Measurements from ENCODE around the gene DOCK8.

Gene DOCK8

DNA sequence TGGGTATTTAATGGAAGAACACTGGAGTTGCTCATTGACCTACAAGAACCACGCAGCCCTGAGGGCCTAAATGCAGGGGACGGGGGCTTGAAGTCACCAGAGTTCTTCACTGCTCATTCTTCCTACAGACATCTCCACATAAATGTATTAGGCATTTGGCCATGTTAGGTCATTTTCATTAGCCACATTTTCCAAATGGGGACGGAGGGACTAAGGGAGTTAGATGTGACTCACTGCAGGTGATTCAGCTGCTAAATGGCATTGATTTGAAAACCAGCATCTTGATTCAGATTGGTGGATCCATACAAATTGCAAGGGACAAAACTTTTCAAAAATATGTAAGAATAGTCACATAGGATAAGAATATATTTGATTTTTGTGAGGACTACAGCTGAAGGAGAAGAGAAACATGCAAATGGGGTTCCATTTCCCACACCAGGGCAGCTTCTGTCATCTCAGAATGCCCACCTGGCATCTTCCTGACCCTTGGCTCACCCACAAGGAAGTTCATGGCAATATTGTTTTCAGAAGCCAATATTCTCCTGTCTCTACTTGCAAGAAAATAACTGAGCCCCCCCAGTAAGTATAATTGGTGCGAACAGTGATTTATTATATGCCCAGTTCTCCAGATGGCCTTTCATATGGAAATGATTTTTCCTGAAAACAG, 264.8 kb downstream of the DOCK8 start:
- Histone ChIP-seq H3K9ac (ENCODE audit: low read length in 5 of 5) (no peak overlapping the region), H3K27ac (ENCODE audit: low read depth, low read length) (no peak overlapping the region), H3K4me1 (ENCODE audit: control insufficient read depth in 5 of 5, insufficient read depth in 5 of 5, low read length in 5 of 5) (peaks cover 0 to 4% (median 0%) of the 10 kb centered on the region in 5 donors), H3K27me3 (ENCODE audit: control insufficient read depth in 5 of 5, insufficient read depth in 4 of 5, low read length in 5 of 5) (no peaks in the 10 kb centered on the region), H3K36me3 (ENCODE audit: control insufficient read depth in 5 of 5, insufficient read depth in 5 of 5, low read length in 5 of 5) (no peaks in the 10 kb centered on the region), H3K4me3 (ENCODE audit: low read depth in 1 of 5, low read length in 5 of 5) (no peak overlapping the region), H3K9me3 (ENCODE audit: control insufficient read depth in 5 of 5, low read length in 5 of 5) (peaks cover 0 to 5% (median 0%) of the 10 kb centered on the region in 5 donors)

DNA sequence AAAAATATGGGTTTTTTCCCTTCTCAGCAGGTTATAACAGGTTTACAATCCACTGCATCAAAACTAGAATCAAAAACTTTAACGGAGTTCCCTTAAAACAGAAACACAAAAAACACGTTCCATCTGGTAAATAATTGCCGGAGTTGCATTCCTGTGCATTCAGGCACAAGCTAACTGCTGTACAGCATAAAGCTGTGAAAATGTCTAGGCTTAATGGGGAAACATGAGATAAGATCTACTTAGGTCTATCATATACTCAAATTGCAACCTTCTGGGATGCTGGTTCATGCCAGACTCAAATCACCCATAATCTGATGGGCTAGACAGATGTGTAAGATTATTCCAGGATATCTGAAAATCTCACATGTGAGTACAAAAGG, 265.3 kb downstream of the DOCK8 start:
- Histone ChIP-seq H3K9ac (ENCODE audit: low read length in 5 of 5) (no peak overlapping the region), H3K27me3 (ENCODE audit: control insufficient read depth in 5 of 5, insufficient read depth in 4 of 5, low read length in 5 of 5) (no peaks in the 10 kb centered on the region), H3K9me3 (ENCODE audit: control insufficient read depth in 5 of 5, low read length in 5 of 5) (peaks cover 0 to 5% (median 0%) of the 10 kb centered on the region in 5 donors), H3K4me1 (ENCODE audit: control insufficient read depth in 5 of 5, insufficient read depth in 5 of 5, low read length in 5 of 5) (peaks cover 0 to 4% (median 0%) of the 10 kb centered on the region in 5 donors), H3K27ac (ENCODE audit: low read depth, low read length) (no peak overlapping the region), H3K36me3 (ENCODE audit: control insufficient read depth in 5 of 5, insufficient read depth in 5 of 5, low read length in 5 of 5) (no peaks in the 10 kb centered on the region), H3K4me3 (ENCODE audit: low read depth in 1 of 5, low read length in 5 of 5) (no peak overlapping the region)

DNA sequence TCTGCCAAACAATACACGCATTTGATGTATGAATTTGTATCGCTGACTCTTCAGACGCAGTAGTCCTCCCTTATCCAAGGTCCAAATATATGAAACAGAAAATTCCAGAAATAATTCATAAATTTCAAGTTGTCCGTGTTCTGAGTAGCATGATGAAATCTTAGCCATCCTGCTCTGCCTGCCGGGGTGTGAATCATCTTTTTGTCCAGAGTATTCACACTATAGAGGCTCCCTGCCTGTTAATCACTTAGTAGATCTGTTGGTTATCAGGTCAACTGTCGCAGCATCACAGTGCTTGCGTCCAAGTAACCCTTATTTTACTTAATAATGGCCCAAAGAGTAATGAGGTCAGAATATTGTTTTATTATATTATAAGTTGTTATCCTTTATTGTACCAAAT, 268.1 kb downstream of the DOCK8 start:
- H3K9ac ChIP-seq (ENCODE audit: low read length in 5 of 5): no peak overlapping the region
- H3K27ac ChIP-seq (ENCODE audit: low read depth, low read length): no peak overlapping the region
- H3K36me3 ChIP-seq (ENCODE audit: control insufficient read depth in 5 of 5, insufficient read depth in 5 of 5, low read length in 5 of 5): no peaks in the 10 kb centered on the region
- H3K27me3 ChIP-seq (ENCODE audit: control insufficient read depth in 5 of 5, insufficient read depth in 4 of 5, low read length in 5 of 5): no peaks in the 10 kb centered on the region
- H3K4me1 ChIP-seq (ENCODE audit: control insufficient read depth in 5 of 5, insufficient read depth in 5 of 5, low read length in 5 of 5): peaks cover 0 to 4% (median 0%) of the 10 kb centered on the region in 5 donors
- H3K9me3 ChIP-seq (ENCODE audit: control insufficient read depth in 5 of 5, low read length in 5 of 5): peaks cover 0 to 5% (median 0%) of the 10 kb centered on the region in 5 donors
- H3K4me3 ChIP-seq (ENCODE audit: low read depth in 1 of 5, low read length in 5 of 5): no peak overlapping the region

GRCh38 chr9:486156-486555, 271.5 kb downstream of the DOCK8 start:
- H3K4me3 ChIP-seq (ENCODE audit: low read depth in 1 of 5, low read length in 5 of 5): no peak overlapping the region
- H3K27me3 ChIP-seq (ENCODE audit: control insufficient read depth in 5 of 5, insufficient read depth in 4 of 5, low read length in 5 of 5): no peaks in the 10 kb centered on the region
- peaks cover 0 to 5% (median 0%) of the 10 kb centered on the region in 5 donors for H3K9me3 ChIP-seq (ENCODE audit: control insufficient read depth in 5 of 5, low read length in 5 of 5)
- H3K9ac ChIP-seq (ENCODE audit: low read length in 5 of 5): no peak overlapping the region
- H3K4me1 ChIP-seq (ENCODE audit: control insufficient read depth in 5 of 5, insufficient read depth in 5 of 5, low read length in 5 of 5): peaks cover 0 to 5% (median 0%) of the 10 kb centered on the region in 5 donors
- H3K27ac ChIP-seq (ENCODE audit: low read depth, low read length): no peak overlapping the region
- no peaks in the 10 kb centered on the region for H3K36me3 ChIP-seq (ENCODE audit: control insufficient read depth in 5 of 5, insufficient read depth in 5 of 5, low read length in 5 of 5)

DNA sequence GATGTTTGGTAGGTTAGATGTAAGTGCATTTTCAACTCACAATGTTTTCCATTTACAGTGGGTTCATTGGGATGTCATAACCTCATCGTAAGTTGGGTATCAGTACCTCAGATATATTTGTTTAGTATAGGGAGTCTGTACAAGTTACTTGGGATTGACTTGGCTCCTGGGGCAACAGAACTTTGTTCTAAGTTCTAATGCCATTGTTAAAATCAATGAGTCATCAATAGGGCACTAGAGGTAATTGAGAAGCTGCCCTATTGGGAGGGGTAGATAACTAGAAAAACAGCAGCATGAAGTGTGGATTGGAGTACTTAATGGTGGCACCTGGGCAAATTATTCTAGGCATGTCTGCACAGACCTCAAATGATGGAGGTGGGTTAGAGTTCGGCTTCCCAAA, 272.8 kb downstream of the DOCK8 start:
- H3K27ac ChIP-seq (ENCODE audit: low read depth, low read length): no peak overlapping the region
- no peaks in the 10 kb centered on the region for H3K27me3 ChIP-seq (ENCODE audit: control insufficient read depth in 5 of 5, insufficient read depth in 4 of 5, low read length in 5 of 5)
- H3K36me3 ChIP-seq (ENCODE audit: control insufficient read depth in 5 of 5, insufficient read depth in 5 of 5, low read length in 5 of 5): no peaks in the 10 kb centered on the region
- H3K9ac ChIP-seq (ENCODE audit: low read length in 5 of 5): no peak overlapping the region
- no peak overlapping the region for H3K4me3 ChIP-seq (ENCODE audit: low read depth in 1 of 5, low read length in 5 of 5)
- H3K9me3 ChIP-seq (ENCODE audit: control insufficient read depth in 5 of 5, low read length in 5 of 5): peaks cover 0 to 5% (median 0%) of the 10 kb centered on the region in 5 donors
- peaks cover 0 to 5% (median 0%) of the 10 kb centered on the region in 5 donors for H3K4me1 ChIP-seq (ENCODE audit: control insufficient read depth in 5 of 5, insufficient read depth in 5 of 5, low read length in 5 of 5)

GRCh38 chr9:488448-488847, 273.8 kb downstream of the DOCK8 start:
- H3K9ac ChIP-seq (ENCODE audit: low read length in 5 of 5): no peak overlapping the region
- no peak overlapping the region for H3K27ac ChIP-seq (ENCODE audit: low read depth, low read length)
- H3K36me3 ChIP-seq (ENCODE audit: control insufficient read depth in 5 of 5, insufficient read depth in 5 of 5, low read length in 5 of 5): no peaks in the 10 kb centered on the region
- peaks cover 0 to 5% (median 0%) of the 10 kb centered on the region in 5 donors for H3K9me3 ChIP-seq (ENCODE audit: control insufficient read depth in 5 of 5, low read length in 5 of 5)
- H3K4me3 ChIP-seq (ENCODE audit: low read depth in 1 of 5, low read length in 5 of 5): no peak overlapping the region
- H3K27me3 ChIP-seq (ENCODE audit: control insufficient read depth in 5 of 5, insufficient read depth in 4 of 5, low read length in 5 of 5): no peaks in the 10 kb centered on the region
- peaks cover 0 to 5% (median 0%) of the 10 kb centered on the region in 5 donors for H3K4me1 ChIP-seq (ENCODE audit: control insufficient read depth in 5 of 5, insufficient read depth in 5 of 5, low read length in 5 of 5)

GRCh38 chr9:489198-490197, 274.8 kb downstream of the DOCK8 start:
- Histone ChIP-seq H3K27ac (ENCODE audit: low read depth, low read length) (no peak overlapping the region), H3K36me3 (ENCODE audit: control insufficient read depth in 5 of 5, insufficient read depth in 5 of 5, low read length in 5 of 5) (no peaks in the 10 kb centered on the region), H3K9me3 (ENCODE audit: control insufficient read depth in 5 of 5, low read length in 5 of 5) (no peaks in the 10 kb centered on the region), H3K4me1 (ENCODE audit: control insufficient read depth in 5 of 5, insufficient read depth in 5 of 5, low read length in 5 of 5) (peaks cover 0 to 5% (median 0%) of the 10 kb centered on the region in 5 donors), H3K27me3 (ENCODE audit: control insufficient read depth in 5 of 5, insufficient read depth in 4 of 5, low read length in 5 of 5) (no peaks in the 10 kb centered on the region), H3K4me3 (ENCODE audit: low read depth in 1 of 5, low read length in 5 of 5) (no peak overlapping the region), H3K9ac (ENCODE audit: low read length in 5 of 5) (no peak overlapping the region)

DNA sequence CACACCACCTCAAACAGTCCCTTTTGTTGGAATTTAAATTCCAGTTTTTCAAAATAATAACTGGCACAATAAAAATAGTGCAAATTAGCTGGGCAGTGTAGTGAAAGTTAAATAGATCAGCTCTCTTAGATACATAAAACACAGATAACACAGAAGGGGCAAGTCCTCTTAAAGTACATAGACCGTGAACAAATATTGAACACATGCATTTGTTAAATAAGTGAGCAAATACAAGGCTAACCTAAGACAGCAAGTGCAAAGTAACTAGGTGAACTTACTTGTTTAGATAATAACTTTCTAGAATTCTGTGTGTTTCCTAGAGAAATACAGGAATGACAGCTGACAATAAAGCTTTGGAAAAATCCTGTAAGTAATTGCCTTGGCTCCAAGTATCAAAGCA, 280.1 kb downstream of the DOCK8 start:
- Histone ChIP-seq H3K9ac (ENCODE audit: low read length in 5 of 5) (no peak overlapping the region), H3K36me3 (ENCODE audit: control insufficient read depth in 5 of 5, insufficient read depth in 5 of 5, low read length in 5 of 5) (no peaks in the 10 kb centered on the region), H3K27me3 (ENCODE audit: control insufficient read depth in 5 of 5, insufficient read depth in 4 of 5, low read length in 5 of 5) (no peaks in the 10 kb centered on the region), H3K27ac (ENCODE audit: low read depth, low read length) (no peak overlapping the region), H3K9me3 (ENCODE audit: control insufficient read depth in 5 of 5, low read length in 5 of 5) (no peaks in the 10 kb centered on the region), H3K4me3 (ENCODE audit: low read depth in 1 of 5, low read length in 5 of 5) (no peak overlapping the region), H3K4me1 (ENCODE audit: control insufficient read depth in 5 of 5, insufficient read depth in 5 of 5, low read length in 5 of 5) (no peaks in the 10 kb centered on the region)

DNA sequence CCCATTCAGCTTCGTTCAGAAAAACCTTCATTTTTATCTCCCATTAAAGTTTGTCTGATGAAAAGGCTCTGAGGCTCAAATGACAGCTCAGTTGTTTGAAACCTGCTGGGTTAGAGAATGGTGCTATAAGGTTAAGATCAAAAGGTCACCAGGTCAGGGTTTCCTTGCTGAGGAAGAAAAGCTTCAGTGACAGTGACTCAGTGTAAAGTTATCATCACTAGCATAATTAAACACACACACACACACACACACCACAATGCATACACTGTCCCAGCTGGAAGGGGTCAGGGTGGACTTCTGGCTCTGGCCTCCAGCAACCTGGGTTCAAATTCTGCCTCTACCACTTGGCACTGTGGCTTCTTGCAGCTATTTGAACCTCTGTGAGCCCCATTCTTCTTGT, 281.1 kb downstream of the DOCK8 start:
- Histone ChIP-seq H3K36me3 (ENCODE audit: control insufficient read depth in 5 of 5, insufficient read depth in 5 of 5, low read length in 5 of 5) (no peaks in the 10 kb centered on the region), H3K4me1 (ENCODE audit: control insufficient read depth in 5 of 5, insufficient read depth in 5 of 5, low read length in 5 of 5) (no peaks in the 10 kb centered on the region), H3K27ac (ENCODE audit: low read depth, low read length) (no peak overlapping the region), H3K4me3 (ENCODE audit: low read depth in 1 of 5, low read length in 5 of 5) (no peak overlapping the region), H3K9me3 (ENCODE audit: control insufficient read depth in 5 of 5, low read length in 5 of 5) (no peaks in the 10 kb centered on the region), H3K27me3 (ENCODE audit: control insufficient read depth in 5 of 5, insufficient read depth in 4 of 5, low read length in 5 of 5) (no peaks in the 10 kb centered on the region), H3K9ac (ENCODE audit: low read length in 5 of 5) (no peak overlapping the region)

DNA sequence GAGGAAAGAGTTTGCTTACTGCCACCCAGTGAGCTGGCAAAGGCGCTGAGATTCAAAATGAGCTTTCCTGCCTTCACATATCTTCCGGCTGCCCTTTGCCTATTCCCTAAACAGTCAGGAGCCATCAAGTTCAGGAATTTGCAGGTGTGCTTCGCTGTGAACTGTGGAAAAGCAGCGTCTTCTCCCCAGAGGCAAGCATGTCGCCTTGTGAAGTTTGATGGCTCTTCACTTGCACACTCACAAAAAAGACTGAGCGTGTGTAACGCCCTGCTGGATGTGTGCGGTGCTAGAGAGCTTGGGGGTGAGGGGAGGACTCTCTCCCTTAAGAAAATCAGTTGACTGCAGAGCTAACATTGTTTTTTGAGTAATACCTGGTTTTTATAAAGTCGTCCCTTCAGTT, 288.7 kb downstream of the DOCK8 start:
- peaks cover 0 to 20% (median 16%) of the 10 kb centered on the region in 5 donors for H3K4me1 ChIP-seq (ENCODE audit: control insufficient read depth in 5 of 5, insufficient read depth in 5 of 5, low read length in 5 of 5)
- no peaks in the 10 kb centered on the region for H3K36me3 ChIP-seq (ENCODE audit: control insufficient read depth in 5 of 5, insufficient read depth in 5 of 5, low read length in 5 of 5)
- no peak overlapping the region for H3K27ac ChIP-seq (ENCODE audit: low read depth, low read length)
- H3K9ac ChIP-seq (ENCODE audit: low read length in 5 of 5): no peak overlapping the region
- no peaks in the 10 kb centered on the region for H3K9me3 ChIP-seq (ENCODE audit: control insufficient read depth in 5 of 5, low read length in 5 of 5)
- peak overlapping the region in 1 of 5 donors; percentile 78 for H3K4me3 ChIP-seq (ENCODE audit: low read depth in 1 of 5, low read length in 5 of 5)
- no peaks in the 10 kb centered on the region for H3K27me3 ChIP-seq (ENCODE audit: control insufficient read depth in 5 of 5, insufficient read depth in 4 of 5, low read length in 5 of 5)
